Adrenal gland (tissue), 5 donors: ENCODE data around the gene RAB20.

Experiments used
- POLR2A ChIP-seq, 2 donors: fragments of 450-650 bp; IDR thresholded peaks; one replicate each; pipeline ENCODE4 v1.6.1; 2017; ENCODE audit warnings: antibody characterized with exemption in 2 of 2, mild to moderate bottlenecking in 2 of 2, moderate library complexity in 1 of 2
- TF ChIP-seq, protein P1 (sequence below), 6 experiments: fragments of 450-650 bp in 4 of 6; fragments of 200-600 bp in 2 of 6; sonication (generic) in 1 of 6; IDR thresholded peaks; 1 replicate in 5 of 6; 2 replicates in 1 of 6; pipeline versions ENCODE4 v1.5.1 to v1.8.0; 2016 to 2021; ENCODE audit warnings: antibody characterized with exemption in 6 of 6, mild to moderate bottlenecking in 2 of 6, moderate library complexity in 1 of 6
- donor health status: DM: no; HTN: no; CAD: no.

DNA sequence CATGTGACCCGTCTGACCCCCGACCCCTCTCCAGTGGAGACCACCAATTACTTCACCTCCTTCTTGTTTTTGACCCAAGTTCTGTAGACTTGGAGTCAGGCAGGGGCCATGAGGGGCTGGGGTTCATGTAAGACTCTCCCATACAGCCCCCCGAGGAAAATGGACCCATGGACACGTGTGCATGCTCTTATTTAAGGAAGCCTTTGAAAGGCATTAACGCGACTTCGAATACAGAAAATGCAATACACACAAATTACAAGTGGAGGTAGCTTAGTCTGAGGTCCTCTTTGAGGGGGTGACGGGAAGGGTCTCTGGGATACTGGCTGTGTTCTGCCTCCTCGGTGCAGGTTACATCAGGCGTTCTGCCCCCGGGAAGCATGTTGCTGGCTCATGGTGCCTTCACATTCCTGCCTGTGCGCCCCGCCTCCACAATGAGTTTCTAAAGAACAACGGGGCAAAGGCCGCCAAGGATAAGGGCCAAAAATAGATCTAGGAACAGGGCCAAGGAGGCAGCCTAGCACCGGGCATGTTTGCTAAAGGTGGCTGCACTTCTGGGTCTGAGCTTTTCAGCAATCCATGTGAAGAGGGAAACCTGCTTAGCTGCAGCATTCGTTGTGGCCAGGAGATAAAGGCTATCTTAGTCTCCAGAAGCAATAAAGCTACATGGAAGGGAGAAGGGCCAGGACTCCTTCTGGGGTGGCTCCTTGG, 54.5 kb downstream of the RAB20 start:
- TF ChIP-seq, protein P1, sequence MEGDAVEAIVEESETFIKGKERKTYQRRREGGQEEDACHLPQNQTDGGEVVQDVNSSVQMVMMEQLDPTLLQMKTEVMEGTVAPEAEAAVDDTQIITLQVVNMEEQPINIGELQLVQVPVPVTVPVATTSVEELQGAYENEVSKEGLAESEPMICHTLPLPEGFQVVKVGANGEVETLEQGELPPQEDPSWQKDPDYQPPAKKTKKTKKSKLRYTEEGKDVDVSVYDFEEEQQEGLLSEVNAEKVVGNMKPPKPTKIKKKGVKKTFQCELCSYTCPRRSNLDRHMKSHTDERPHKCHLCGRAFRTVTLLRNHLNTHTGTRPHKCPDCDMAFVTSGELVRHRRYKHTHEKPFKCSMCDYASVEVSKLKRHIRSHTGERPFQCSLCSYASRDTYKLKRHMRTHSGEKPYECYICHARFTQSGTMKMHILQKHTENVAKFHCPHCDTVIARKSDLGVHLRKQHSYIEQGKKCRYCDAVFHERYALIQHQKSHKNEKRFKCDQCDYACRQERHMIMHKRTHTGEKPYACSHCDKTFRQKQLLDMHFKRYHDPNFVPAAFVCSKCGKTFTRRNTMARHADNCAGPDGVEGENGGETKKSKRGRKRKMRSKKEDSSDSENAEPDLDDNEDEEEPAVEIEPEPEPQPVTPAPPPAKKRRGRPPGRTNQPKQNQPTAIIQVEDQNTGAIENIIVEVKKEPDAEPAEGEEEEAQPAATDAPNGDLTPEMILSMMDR (IDR thresholded peaks at IDR 0.05): no peak
- no peak for TF ChIP-seq POLR2A (IDR thresholded peaks at IDR 0.05)
